WI38 (cell line): ENCODE results near the gene FIGNL2.

Experiments used
- H3K4me3 ChIP-seq: 2 replicates; pipeline ENCODE4 v1.5.1; 2011; ENCODE audit warnings: low read depth, mild to moderate bottlenecking, control low read depth, low read length
- CTCF ChIP-seq: IDR thresholded peaks from 2 replicates; pipeline ENCODE4 v1.5.1; 2012; ENCODE audit warnings: low read depth, mild to moderate bottlenecking, control low read depth, low read length

The FIGNL2 gene

GRCh38 chr12:51863933-51864832 lies 15.7 kb upstream of the FIGNL2 start:
- TF ChIP-seq CTCF: no peak
- H3K4me3 ChIP-seq: no peak overlapping the region

- no peak overlapping the region for H3K4me3 ChIP-seq
- TF ChIP-seq CTCF: no peak
Observed at GRCh38 chr12:51863363-51863932, 14.9 kb upstream of the FIGNL2 start.

- H3K4me3 ChIP-seq: no peak overlapping the region
Observed at GRCh38 chr12:51862947-51863346, 14.4 kb upstream of the FIGNL2 start.

GRCh38 chr12:51860986-51861385 lies 12.5 kb upstream of the FIGNL2 start:
- H3K4me3 ChIP-seq: no peak overlapping the region
- no peak for TF ChIP-seq CTCF

More at GRCh38 chr12:51862947-51863346, 14.4 kb upstream of the FIGNL2 start:
- TF ChIP-seq CTCF: no peak

GRCh38 chr12:51855586-51856428 lies 7.3 kb upstream of the FIGNL2 start:
- no peak for TF ChIP-seq CTCF
- H3K4me3 ChIP-seq: peak overlapping the region; percentile 32

- no peak for TF ChIP-seq CTCF
- H3K4me3 ChIP-seq: no peak overlapping the region
Observed at GRCh38 chr12:51852404-51853137, 4.1 kb upstream of the FIGNL2 start.
